ENCODE results near the gene PON3.

- TF ChIP-seq, protein P1, sequence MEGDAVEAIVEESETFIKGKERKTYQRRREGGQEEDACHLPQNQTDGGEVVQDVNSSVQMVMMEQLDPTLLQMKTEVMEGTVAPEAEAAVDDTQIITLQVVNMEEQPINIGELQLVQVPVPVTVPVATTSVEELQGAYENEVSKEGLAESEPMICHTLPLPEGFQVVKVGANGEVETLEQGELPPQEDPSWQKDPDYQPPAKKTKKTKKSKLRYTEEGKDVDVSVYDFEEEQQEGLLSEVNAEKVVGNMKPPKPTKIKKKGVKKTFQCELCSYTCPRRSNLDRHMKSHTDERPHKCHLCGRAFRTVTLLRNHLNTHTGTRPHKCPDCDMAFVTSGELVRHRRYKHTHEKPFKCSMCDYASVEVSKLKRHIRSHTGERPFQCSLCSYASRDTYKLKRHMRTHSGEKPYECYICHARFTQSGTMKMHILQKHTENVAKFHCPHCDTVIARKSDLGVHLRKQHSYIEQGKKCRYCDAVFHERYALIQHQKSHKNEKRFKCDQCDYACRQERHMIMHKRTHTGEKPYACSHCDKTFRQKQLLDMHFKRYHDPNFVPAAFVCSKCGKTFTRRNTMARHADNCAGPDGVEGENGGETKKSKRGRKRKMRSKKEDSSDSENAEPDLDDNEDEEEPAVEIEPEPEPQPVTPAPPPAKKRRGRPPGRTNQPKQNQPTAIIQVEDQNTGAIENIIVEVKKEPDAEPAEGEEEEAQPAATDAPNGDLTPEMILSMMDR (IDR thresholded peaks at IDR 0.05) = no peak
- no peak for TF ChIP-seq REST (IDR thresholded peaks at IDR 0.05; ENCODE audit: insufficient read depth in 1 of 2, low read depth in 2 of 2, low read length in 1 of 2)
- TF ChIP-seq POLR2AphosphoS5 (IDR thresholded peaks at IDR 0.05; ENCODE audit: low read depth, low read length) = no peak
Observed at GRCh38 chr7:95319570-95319969, 76.6 kb downstream of the PON3 start.

Measured in Panc1 (cell line).